Stimulated activated CD4-positive, alpha-beta T cell treated with anti-CD3 and anti-CD28 coated beads, Interleukin-12 subunit alpha, Interleukin-12 subunit beta, amount 100 ng/mL, for 4 hours (primary cell): ENCODE measurements around the gene TBC1D32.
"Not testable (repeated sequence)": the region's sequence is repeated elsewhere in the genome, so short reads cannot be mapped to it uniquely, and the experiment has no call there.

Source experiments
- DNase-seq: peaks from one replicate; pipeline ENCODE4 v3.0.0-alpha.2; 2020

The TBC1D32 gene

GRCh38 chr6:121110733-121111132 lies 223.5 kb downstream of the TBC1D32 start:
- DNase-seq = no peak

GRCh38 chr6:121106962-121107361 lies 227.3 kb downstream of the TBC1D32 start:
- no peak for DNase-seq

GRCh38 chr6:121105461-121105860 lies 228.8 kb downstream of the TBC1D32 start:
- DNase-seq = no peak

GRCh38 chr6:121093928-121094327 lies 240.4 kb downstream of the TBC1D32 start:
- no peak for DNase-seq

- DNase-seq = no peak
Measured at GRCh38 chr6:121090492-121090891, 243.8 kb downstream of the TBC1D32 start.

- no peak for DNase-seq
Measured at GRCh38 chr6:121086876-121087275, 247.4 kb downstream of the TBC1D32 start.

GRCh38 chr6:121076119-121076518 lies 258.2 kb downstream of the TBC1D32 start:
- DNase-seq = no peak

GRCh38 chr6:121068749-121069148 lies 265.5 kb downstream of the TBC1D32 start:
- not testable (repeated sequence) for DNase-seq

- no peak for DNase-seq
Measured at GRCh38 chr6:121067381-121067780, 266.9 kb downstream of the TBC1D32 start.

GRCh38 chr6:121064345-121064744 lies 269.9 kb downstream of the TBC1D32 start:
- no peak for DNase-seq

- no peak for DNase-seq
Measured at GRCh38 chr6:121055572-121056163, 278.6 kb downstream of the TBC1D32 start.

GRCh38 chr6:121048593-121048992 lies 285.7 kb downstream of the TBC1D32 start:
- DNase-seq = not testable (repeated sequence)

- not testable (repeated sequence) for DNase-seq
Measured at GRCh38 chr6:121044905-121045304, 289.4 kb downstream of the TBC1D32 start.

GRCh38 chr6:121043706-121044105 lies 290.6 kb downstream of the TBC1D32 start:
- DNase-seq = not testable (repeated sequence)

- DNase-seq = not testable (repeated sequence)
Measured at GRCh38 chr6:121043211-121043610, 291.1 kb downstream of the TBC1D32 start.

GRCh38 chr6:121042766-121043165 lies 291.5 kb downstream of the TBC1D32 start:
- DNase-seq = no peak

- DNase-seq = no peak
Measured at GRCh38 chr6:121040831-121041230, 293.4 kb downstream of the TBC1D32 start.

- no peak for DNase-seq
Measured at GRCh38 chr6:121033091-121033490, 301.2 kb downstream of the TBC1D32 start.

- DNase-seq = no peak
Measured at GRCh38 chr6:121032268-121033006, 301.8 kb downstream of the TBC1D32 start.
